NCI-H146 (cell line): ENCODE data around the gene CSNK1A1.
"Not testable (repeated sequence)": the region's sequence is repeated elsewhere in the genome, so short reads cannot be mapped to it uniquely, and the experiment has no call there.

Experiments
- DNase-seq: peaks from one replicate; lab custom pipeline; 2025; lab: John Stamatoyannopoulos, UW

Gene CSNK1A1

GRCh38 chr5:149456597-149457392 is 94.4 kb downstream of the CSNK1A1 start:
- DNase-seq, result no peak

GRCh38 chr5:149455889-149456409 is 95.3 kb downstream of the CSNK1A1 start:
- DNase-seq, result no peak

- DNase-seq, result peak; percentile 19
Measured at GRCh38 chr5:149453618-149454415, 97.4 kb downstream of the CSNK1A1 start.

GRCh38 chr5:149452665-149453617 is 98.3 kb downstream of the CSNK1A1 start:
- no peak for DNase-seq

GRCh38 chr5:149452007-149452664 is 99.1 kb downstream of the CSNK1A1 start:
- no peak for DNase-seq

- no peak for DNase-seq
Measured at GRCh38 chr5:149450199-149450598, 101.0 kb downstream of the CSNK1A1 start.

GRCh38 chr5:149448831-149449714 is 102.2 kb downstream of the CSNK1A1 start:
- peak; percentile 37 for DNase-seq

- DNase-seq, result no peak
Measured at GRCh38 chr5:149448431-149448830, 102.8 kb downstream of the CSNK1A1 start.

GRCh38 chr5:149447373-149448367 is 103.6 kb downstream of the CSNK1A1 start:
- no peak for DNase-seq

- DNase-seq, result not testable (repeated sequence)
Measured at GRCh38 chr5:149446794-149447193, 104.4 kb downstream of the CSNK1A1 start.

- peak; percentile 36 for DNase-seq
Measured at GRCh38 chr5:149445739-149446369, 105.4 kb downstream of the CSNK1A1 start.

- DNase-seq, result no peak
Measured at GRCh38 chr5:149445343-149445738, 105.9 kb downstream of the CSNK1A1 start.

GRCh38 chr5:149444430-149444829 is 106.8 kb downstream of the CSNK1A1 start:
- not testable (repeated sequence) for DNase-seq

- DNase-seq, result no peak
Measured at GRCh38 chr5:149443210-149443609, 108.0 kb downstream of the CSNK1A1 start.

- peak; percentile 19 for DNase-seq
Measured at GRCh38 chr5:149442563-149443182, 108.6 kb downstream of the CSNK1A1 start.
